HFFc6 (cell line): ENCODE measurements around the gene EXOC2. TPM values are rescaled to one million over a fixed set of nuclear protein-coding genes. Genes with fewer than 3 reads are reported as not detected.

ENCODE experiments used
- DNase-seq: peaks from one replicate; pipeline ENCODE4 v3.0.0-alpha.2; 2018
- H3K27ac Mint-ChIP-seq: 2 replicates; pipeline ENCODE4 v1.8.0; 2020; ENCODE audit warnings: mild to moderate bottlenecking, mixed read lengths
- H3K27me3 Mint-ChIP-seq: 2 replicates; pipeline ENCODE4 v1.8.0; 2021; ENCODE audit warnings: mild to moderate bottlenecking, moderate library complexity, mixed read lengths; ENCODE audit not compliant: insufficient read depth
- H3K36me3 Mint-ChIP-seq: 2 replicates; pipeline ENCODE4 v1.8.0; 2021; ENCODE audit warnings: low read depth, mixed read lengths
- H3K4me1 Mint-ChIP-seq: 2 replicates; pipeline ENCODE4 v1.8.0; 2020; ENCODE audit warnings: low read depth, mixed read lengths
- H3K4me3 Mint-ChIP-seq: 2 replicates; pipeline ENCODE4 v1.8.0; 2020; ENCODE audit warnings: mild to moderate bottlenecking, moderate library complexity, mixed read lengths
- H3K9me3 Mint-ChIP-seq: 2 replicates; pipeline ENCODE4 v1.8.0; 2020; ENCODE audit warnings: mild to moderate bottlenecking, mixed read lengths
- CTCF ChIP-seq: fragments of 200-600 bp; sonication (generic); IDR thresholded peaks from 2 replicates; pipeline ENCODE4 v1.5.0; 2021; ENCODE audit warnings: antibody characterized with exemption, mild to moderate bottlenecking
- total RNA-seq, 6 experiments: library from RNA; stranded (reverse); fragmentation: NEBNext Ultra II Directional; extraction: Animal tissue kit (Norgen Biotek cat#: 25700); gene quantifications; 2 replicates in 1 of 6; 3 replicates in 5 of 6; pipeline ENCODE4 v1.2.3, GENCODE V29; 2021

EXOC2 gene
- total RNA-seq, 6 experiments from 2014 or later: 19.3 to 22.4 (median 20.3) TPM

DNA sequence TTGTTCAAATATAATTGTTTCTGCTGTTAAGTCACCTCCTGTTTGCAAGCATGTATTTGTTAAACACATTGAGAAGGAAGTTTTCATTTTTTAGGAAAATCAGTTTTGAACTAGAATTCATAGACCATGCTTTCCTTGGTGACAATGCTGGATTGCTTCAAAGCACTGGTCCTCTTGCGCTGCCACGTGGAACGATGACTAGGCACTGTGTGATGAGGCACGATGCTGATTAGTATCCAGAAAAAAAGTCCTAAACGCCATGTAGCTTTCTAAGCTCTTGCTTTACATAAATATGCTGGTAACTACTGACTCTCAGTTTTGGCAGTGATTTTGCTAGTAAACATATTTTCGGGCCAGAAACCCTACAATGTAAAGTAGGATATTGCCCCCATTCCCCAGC is 11.1 kb upstream of the EXOC2 start:
- Mint-ChIP-seq H3K27ac (peak overlapping the region; percentile 39), H3K4me3 (no peak overlapping the region), H3K4me1 (peaks cover 29% of the 10 kb centered on the region), H3K27me3 (peaks cover 2% of the 10 kb centered on the region), H3K36me3 (no peaks in the 10 kb centered on the region), H3K9me3 (no peaks in the 10 kb centered on the region)
- no peak for DNase-seq
- no peak for TF ChIP-seq CTCF

GRCh38 chr6:703552-703951 is 10.6 kb upstream of the EXOC2 start:
- Mint-ChIP-seq H3K9me3 (no peaks in the 10 kb centered on the region), H3K27me3 (peaks cover 2% of the 10 kb centered on the region), H3K36me3 (no peaks in the 10 kb centered on the region), H3K4me1 (peaks cover 29% of the 10 kb centered on the region), H3K4me3 (no peak overlapping the region), H3K27ac (no peak overlapping the region; the same call in 1 of the 2 replicates)
- no peak for TF ChIP-seq CTCF
- no peak for DNase-seq

GRCh38 chr6:701700-702479 is 9.0 kb upstream of the EXOC2 start:
- DNase-seq: no peak
- Mint-ChIP-seq H3K4me1 (peaks cover 29% of the 10 kb centered on the region), H3K9me3 (no peaks in the 10 kb centered on the region), H3K27ac (no peak overlapping the region), H3K36me3 (no peaks in the 10 kb centered on the region), H3K4me3 (no peak overlapping the region), H3K27me3 (peaks cover 6% of the 10 kb centered on the region)
- TF ChIP-seq CTCF: peak; percentile 40

GRCh38 chr6:701215-701614 is 8.3 kb upstream of the EXOC2 start:
- Mint-ChIP-seq H3K4me1 (peaks cover 25% of the 10 kb centered on the region), H3K9me3 (no peaks in the 10 kb centered on the region), H3K27me3 (peaks cover 6% of the 10 kb centered on the region), H3K4me3 (no peak overlapping the region), H3K36me3 (no peaks in the 10 kb centered on the region), H3K27ac (no peak overlapping the region)
- no peak for TF ChIP-seq CTCF
- no peak for DNase-seq

GRCh38 chr6:700490-700889 is 7.6 kb upstream of the EXOC2 start:
- Mint-ChIP-seq H3K27ac (no peak overlapping the region), H3K36me3 (no peaks in the 10 kb centered on the region), H3K9me3 (no peaks in the 10 kb centered on the region), H3K27me3 (peaks cover 6% of the 10 kb centered on the region), H3K4me3 (no peak overlapping the region), H3K4me1 (peaks cover 22% of the 10 kb centered on the region)
- DNase-seq: no peak
- TF ChIP-seq CTCF: no peak
